GM23338 (cell line): ENCODE data around the gene FOXP4. TPM values are rescaled to one million over a fixed set of nuclear protein-coding genes. Genes with fewer than 3 reads are reported as not detected.

Experiments used
- ATAC-seq: fragments of 200-7000 bp; cut with Tn5 transposase; 3 replicates; pipeline ENCODE4 v1.9.1; 2020
- DNase-seq: peaks from one replicate; pipeline ENCODE4 v3.0.0-alpha.2; 2015; ENCODE audit warnings: low spot score
- H2AFZ ChIP-seq: fragments of 200-600 bp; sonication (generic); 2 replicates; pipeline ENCODE4 v1.8.0; 2016; ENCODE audit warnings: antibody characterized with exemption, mild to moderate bottlenecking, moderate library complexity
- H3F3A ChIP-seq: fragments of 200-600 bp; sonication (generic); replicated peaks from 2 replicates; pipeline ENCODE4 v1.8.0; 2017; ENCODE audit warnings: antibody characterized with exemption, mixed run types, low read depth
- H3K27ac ChIP-seq: fragments of 200-600 bp; sonication (generic); 2 replicates; pipeline ENCODE4 v1.6.1; 2016; ENCODE audit warnings: low read depth
- H3K27me3 ChIP-seq: fragments of 200-600 bp; sonication (generic); 2 replicates; pipeline ENCODE4 v1.8.0; 2016; ENCODE audit warnings: mild to moderate bottlenecking, mixed run types, moderate library complexity; ENCODE audit not compliant: insufficient read depth
- H3K36me3 ChIP-seq: fragments of 200-600 bp; sonication (generic); 2 replicates; pipeline ENCODE4 v1.8.0; 2016; ENCODE audit warnings: mild to moderate bottlenecking; ENCODE audit not compliant: insufficient read depth
- H3K4me1 ChIP-seq: fragments of 200-600 bp; sonication (generic); 2 replicates; pipeline ENCODE4 v1.8.0; 2016; ENCODE audit warnings: mild to moderate bottlenecking, moderate library complexity; ENCODE audit not compliant: insufficient read depth
- H3K4me2 ChIP-seq: fragments of 200-600 bp; sonication (generic); 2 replicates; pipeline ENCODE4 v1.7.1; 2017; ENCODE audit warnings: mixed run types
- H3K4me3 ChIP-seq: fragments of 200-600 bp; sonication (generic); 2 replicates; pipeline ENCODE4 v1.6.1; 2016; ENCODE audit warnings: mixed run types
- H3K79me2 ChIP-seq: fragments of 200-600 bp; sonication (generic); replicated peaks from 2 replicates; pipeline ENCODE4 v1.8.0; 2017; ENCODE audit warnings: mild to moderate bottlenecking; ENCODE audit not compliant: insufficient read depth
- H3K9me2 ChIP-seq: fragments of 200-600 bp; sonication (generic); 2 replicates; pipeline ENCODE4 v1.8.0; 2017; ENCODE audit not compliant: insufficient read depth
- H4K20me1 ChIP-seq: fragments of 200-600 bp; sonication (generic); replicated peaks from 2 replicates; pipeline ENCODE4 v1.8.0; 2017; ENCODE audit warnings: mild to moderate bottlenecking; ENCODE audit not compliant: insufficient read depth
- H3K27ac Mint-ChIP-seq: 2 replicates; pipeline ENCODE4 v1.8.0; 2020; ENCODE audit warnings: inconsistent platforms, mild to moderate bottlenecking, moderate library complexity, mixed read lengths
- H3K27me3 Mint-ChIP-seq: 3 replicates; pipeline ENCODE4 v1.8.0; 2022; ENCODE audit warnings: low read depth, mild to moderate bottlenecking, moderate library complexity, mixed read lengths, inconsistent platforms; ENCODE audit not compliant: insufficient read depth, poor library complexity
- H3K36me3 Mint-ChIP-seq: 3 replicates; pipeline ENCODE4 v1.8.0; 2021; ENCODE audit warnings: low read depth, mild to moderate bottlenecking, inconsistent platforms, moderate library complexity, mixed read lengths
- H3K4me1 Mint-ChIP-seq: 3 replicates; pipeline ENCODE4 v1.8.0; 2020; ENCODE audit warnings: mild to moderate bottlenecking, inconsistent platforms, mixed read lengths
- H3K4me3 Mint-ChIP-seq: 3 replicates; pipeline ENCODE4 v1.8.0; 2021; ENCODE audit warnings: moderate library complexity, mild to moderate bottlenecking, inconsistent platforms, mixed read lengths
- H3K9me3 Mint-ChIP-seq: 3 replicates; pipeline ENCODE4 v1.8.0; 2020; ENCODE audit warnings: moderate library complexity, mild to moderate bottlenecking, inconsistent platforms, mixed read lengths
- CTCF ChIP-seq, 2 experiments: fragments of 200-600 bp in 1 of 2; sonication (generic) in 1 of 2; conservative IDR thresholded peaks; 2 replicates each; pipeline versions ENCODE4 v1.5.1 to v1.6.1; 2016 to 2017; ENCODE audit warnings: antibody characterized with exemption in 2 of 2, low read depth in 2 of 2, mild to moderate bottlenecking in 2 of 2, moderate library complexity in 1 of 2
- EZH2 ChIP-seq: fragments of 200-600 bp; sonication (generic); IDR thresholded peaks from one replicate; pipeline ENCODE4 v1.8.0; 2017; ENCODE audit warnings: antibody characterized with exemption, mild to moderate bottlenecking, low read depth; ENCODE audit not compliant: unreplicated experiment
- EZH2phosphoT487 ChIP-seq: fragments of 200-600 bp; sonication (generic); IDR thresholded peaks from one replicate; pipeline ENCODE4 v1.8.1; 2018; ENCODE audit warnings: antibody characterized with exemption; ENCODE audit not compliant: unreplicated experiment
- STAT1 ChIP-seq: IDR thresholded peaks from one replicate; pipeline ENCODE4 v1.6.1; 2016; ENCODE audit warnings: antibody characterized with exemption; ENCODE audit not compliant: unreplicated experiment
- ZNF114 ChIP-seq: fragments of 250-450 bp; sonication (Bioruptor Pico); IDR thresholded peaks from 2 replicates; pipeline ENCODE4 v1.5.0; 2020; ENCODE audit warnings: mild to moderate bottlenecking, moderate library complexity
- ZNF462 ChIP-seq: fragments of 250-450 bp; sonication (Bioruptor Pico); IDR thresholded peaks from 2 replicates; pipeline ENCODE4 v1.5.0; 2020; ENCODE audit warnings: mild to moderate bottlenecking, moderate library complexity
- polyA plus RNA-seq: library from polyadenylated mRNA; unstranded; fragments of >200 nt; fragmentation: Nextera tagmentation; extraction: Ambion mirVana; gene quantifications from 2 replicates; pipeline ENCODE4 v1.2.1, GENCODE V29; 2016
- total RNA-seq: library from RNA; depleted of rRNA; stranded (reverse); fragments of >200 nt; shearing (Covaris generic); gene quantifications from 2 replicates; pipeline ENCODE4 v1.2.3, GENCODE V29; 2014
- TF ChIP-seq, protein P1 (sequence below): IDR thresholded peaks from one replicate; pipeline ENCODE4 v1.6.1; 2018; ENCODE audit warnings: antibody characterized with exemption; ENCODE audit not compliant: unreplicated experiment
- TF ChIP-seq, protein P2 (sequence below): IDR thresholded peaks from 2 replicates; pipeline ENCODE4 v1.6.1; 2016; ENCODE audit warnings: antibody characterized with exemption

Gene FOXP4
- total and polyA plus RNA-seq, 2 experiments from 2014 or later, result 5.1 to 13.5 TPM

DNA sequence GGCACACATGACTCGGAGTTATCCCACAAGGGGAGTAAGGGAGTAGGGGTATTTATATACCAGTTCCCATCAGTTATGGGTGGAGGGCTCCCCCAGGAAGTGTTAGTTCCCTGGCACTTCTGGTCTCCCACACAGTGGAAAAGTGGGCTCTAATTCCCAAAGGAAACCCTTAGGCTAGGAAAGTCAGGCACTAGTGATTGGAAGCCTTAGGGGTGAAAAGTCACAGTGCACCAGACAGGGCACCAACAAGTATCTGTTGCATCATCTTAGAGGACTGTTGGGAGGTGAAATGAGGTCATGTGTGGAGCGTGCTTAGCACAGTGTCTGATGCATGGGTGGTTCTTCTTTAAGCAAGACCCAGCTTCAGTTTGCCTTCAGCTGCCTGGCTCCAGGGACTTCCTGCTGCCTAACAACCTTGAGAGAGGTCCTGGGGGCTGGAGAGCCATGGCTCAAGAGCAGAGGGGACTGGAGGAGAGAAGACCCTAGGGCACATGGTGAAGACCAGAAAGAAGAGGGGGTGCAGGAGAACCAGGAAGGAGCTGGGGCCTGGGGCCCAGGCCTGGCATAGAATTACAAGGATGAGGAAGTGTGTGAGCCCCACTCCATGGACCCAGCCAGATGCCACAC, 7.5 kb upstream of the FOXP4 start (continued):
- TF ChIP-seq EZH2 (no peak), ZNF462 (CRISPR knock-in tag) (no peak), ZNF114 (CRISPR knock-in tag) (no peak), STAT1 (no peak)

DNA sequence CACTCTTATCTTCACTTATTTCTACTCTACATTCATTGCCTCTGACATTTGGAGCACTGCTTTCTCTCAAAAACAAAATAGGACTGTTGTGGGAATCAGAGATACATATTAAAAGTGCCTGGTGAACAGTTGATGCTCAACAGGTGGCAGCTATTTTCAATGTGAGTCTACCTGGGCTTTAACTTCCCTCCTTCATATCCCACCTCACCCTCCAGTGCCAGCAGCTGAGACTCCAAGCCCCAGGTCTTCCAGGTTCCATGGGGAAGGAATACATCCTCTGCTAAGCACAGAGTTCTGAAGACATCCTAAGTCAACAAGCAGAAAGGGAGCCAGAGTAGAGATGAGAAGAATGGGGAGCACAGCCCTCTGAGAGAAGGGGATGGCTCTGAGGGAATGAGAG, 7.0 kb upstream of the FOXP4 start:
- H3K4me3 Mint-ChIP-seq, result no peak overlapping the region
- TF ChIP-seq ZNF114 (CRISPR knock-in tag) (no peak), CTCF (conservative IDR thresholded peaks at IDR 0.05; ENCODE audit: low read depth in 2 of 2) (no peak), EZH2phosphoT487 (no peak), STAT1 (no peak)
- TF ChIP-seq, protein P1, sequence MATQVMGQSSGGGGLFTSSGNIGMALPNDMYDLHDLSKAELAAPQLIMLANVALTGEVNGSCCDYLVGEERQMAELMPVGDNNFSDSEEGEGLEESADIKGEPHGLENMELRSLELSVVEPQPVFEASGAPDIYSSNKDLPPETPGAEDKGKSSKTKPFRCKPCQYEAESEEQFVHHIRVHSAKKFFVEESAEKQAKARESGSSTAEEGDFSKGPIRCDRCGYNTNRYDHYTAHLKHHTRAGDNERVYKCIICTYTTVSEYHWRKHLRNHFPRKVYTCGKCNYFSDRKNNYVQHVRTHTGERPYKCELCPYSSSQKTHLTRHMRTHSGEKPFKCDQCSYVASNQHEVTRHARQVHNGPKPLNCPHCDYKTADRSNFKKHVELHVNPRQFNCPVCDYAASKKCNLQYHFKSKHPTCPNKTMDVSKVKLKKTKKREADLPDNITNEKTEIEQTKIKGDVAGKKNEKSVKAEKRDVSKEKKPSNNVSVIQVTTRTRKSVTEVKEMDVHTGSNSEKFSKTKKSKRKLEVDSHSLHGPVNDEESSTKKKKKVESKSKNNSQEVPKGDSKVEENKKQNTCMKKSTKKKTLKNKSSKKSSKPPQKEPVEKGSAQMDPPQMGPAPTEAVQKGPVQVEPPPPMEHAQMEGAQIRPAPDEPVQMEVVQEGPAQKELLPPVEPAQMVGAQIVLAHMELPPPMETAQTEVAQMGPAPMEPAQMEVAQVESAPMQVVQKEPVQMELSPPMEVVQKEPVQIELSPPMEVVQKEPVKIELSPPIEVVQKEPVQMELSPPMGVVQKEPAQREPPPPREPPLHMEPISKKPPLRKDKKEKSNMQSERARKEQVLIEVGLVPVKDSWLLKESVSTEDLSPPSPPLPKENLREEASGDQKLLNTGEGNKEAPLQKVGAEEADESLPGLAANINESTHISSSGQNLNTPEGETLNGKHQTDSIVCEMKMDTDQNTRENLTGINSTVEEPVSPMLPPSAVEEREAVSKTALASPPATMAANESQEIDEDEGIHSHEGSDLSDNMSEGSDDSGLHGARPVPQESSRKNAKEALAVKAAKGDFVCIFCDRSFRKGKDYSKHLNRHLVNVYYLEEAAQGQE, result no peak
- TF ChIP-seq, protein P2, sequence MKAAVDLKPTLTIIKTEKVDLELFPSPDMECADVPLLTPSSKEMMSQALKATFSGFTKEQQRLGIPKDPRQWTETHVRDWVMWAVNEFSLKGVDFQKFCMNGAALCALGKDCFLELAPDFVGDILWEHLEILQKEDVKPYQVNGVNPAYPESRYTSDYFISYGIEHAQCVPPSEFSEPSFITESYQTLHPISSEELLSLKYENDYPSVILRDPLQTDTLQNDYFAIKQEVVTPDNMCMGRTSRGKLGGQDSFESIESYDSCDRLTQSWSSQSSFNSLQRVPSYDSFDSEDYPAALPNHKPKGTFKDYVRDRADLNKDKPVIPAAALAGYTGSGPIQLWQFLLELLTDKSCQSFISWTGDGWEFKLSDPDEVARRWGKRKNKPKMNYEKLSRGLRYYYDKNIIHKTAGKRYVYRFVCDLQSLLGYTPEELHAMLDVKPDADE, result no peak
- Histone ChIP-seq H4K20me1 (no peaks in the 10 kb centered on the region; the same call in none of the 2 replicates), H2AFZ (no peak overlapping the region), H3K27ac (no peak overlapping the region), H3K36me3 (no peaks in the 10 kb centered on the region), H3K79me2 (no peaks in the 10 kb centered on the region), H3K9me2 (no peaks in the 10 kb centered on the region), H3K4me3 (no peak overlapping the region), H3K4me1 (peaks cover 4% of the 10 kb centered on the region; the same call in 1 of the 2 replicates), H3F3A (0 out of 2 replicates have a peak, but pooled peaks cover 2% of the 10 kb centered on the region), H3K27me3 (peaks cover 50% of the 10 kb centered on the region), H3K4me2 (no peak overlapping the region)
- peaks cover 13% of the 10 kb centered on the region for H3K27me3 Mint-ChIP-seq
- H3K9me3 Mint-ChIP-seq, result no peaks in the 10 kb centered on the region
- ATAC-seq (no peak), DNase-seq (no peak)
- no peak overlapping the region for H3K27ac Mint-ChIP-seq
- H3K4me1 Mint-ChIP-seq, result peaks cover 23% of the 10 kb centered on the region
- H3K36me3 Mint-ChIP-seq, result no peaks in the 10 kb centered on the region
